ENCODE data around the gene PHF21A. TPM values are rescaled to one million over a fixed set of nuclear protein-coding genes. Genes with fewer than 3 reads are reported as not detected.

PHF21A gene
- total RNA-seq, 1 donor from 2014 or later = 45.4 TPM

DNA sequence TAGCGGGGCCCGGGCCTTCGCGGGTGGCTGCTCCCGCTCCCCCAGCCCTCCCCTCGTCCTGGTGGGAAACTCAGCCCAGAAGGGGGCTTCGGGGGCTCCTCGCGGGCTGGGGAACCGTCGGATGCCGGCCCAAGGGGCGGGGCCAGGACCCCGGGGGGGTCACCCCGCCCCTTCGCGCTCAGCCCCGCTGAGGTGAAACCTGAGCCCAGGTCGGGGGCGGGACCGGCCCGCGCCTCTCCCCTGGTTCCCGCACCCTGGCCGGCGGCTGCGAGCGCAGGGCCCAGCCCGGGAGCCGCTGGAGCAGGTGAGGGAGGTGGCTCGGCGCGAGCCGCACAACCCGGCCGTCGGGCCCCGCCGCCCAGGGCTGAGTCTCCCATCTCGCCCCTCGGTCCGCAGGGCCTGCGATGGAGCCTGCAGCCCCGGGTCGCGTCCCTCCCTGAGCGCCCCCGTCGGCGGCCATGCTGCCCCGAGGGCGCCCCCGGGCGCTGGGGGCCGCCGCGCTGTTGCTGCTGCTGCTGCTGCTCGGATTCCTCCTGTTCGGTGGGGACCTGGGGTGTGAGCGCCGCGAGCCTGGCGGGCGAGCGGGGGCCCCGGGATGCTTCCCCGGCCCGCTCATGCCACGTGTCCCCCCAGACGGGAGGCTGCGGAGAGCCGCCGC lies 198.7 kb downstream of the PHF21A start, which contains the start of gene LARGE2:
Gene LARGE2 (plus strand): TSS at position 232 of the 658 bp plus-strand sequence. CDS start 227 bp downstream, at position 459.
- Histone ChIP-seq H3K4me1 (peaks cover 11% of the 10 kb centered on the region), H3K9me3 (no peaks in the 10 kb centered on the region), H3K27ac (peak within 1 kb of the TSS; percentile 84), H3K4me3 (peak within 1 kb of the TSS; percentile 47), H3K27me3 (peaks cover 19% of the 10 kb centered on the region), H3K36me3 (no peaks in the 10 kb centered on the region)
- TF ChIP-seq, protein P1, sequence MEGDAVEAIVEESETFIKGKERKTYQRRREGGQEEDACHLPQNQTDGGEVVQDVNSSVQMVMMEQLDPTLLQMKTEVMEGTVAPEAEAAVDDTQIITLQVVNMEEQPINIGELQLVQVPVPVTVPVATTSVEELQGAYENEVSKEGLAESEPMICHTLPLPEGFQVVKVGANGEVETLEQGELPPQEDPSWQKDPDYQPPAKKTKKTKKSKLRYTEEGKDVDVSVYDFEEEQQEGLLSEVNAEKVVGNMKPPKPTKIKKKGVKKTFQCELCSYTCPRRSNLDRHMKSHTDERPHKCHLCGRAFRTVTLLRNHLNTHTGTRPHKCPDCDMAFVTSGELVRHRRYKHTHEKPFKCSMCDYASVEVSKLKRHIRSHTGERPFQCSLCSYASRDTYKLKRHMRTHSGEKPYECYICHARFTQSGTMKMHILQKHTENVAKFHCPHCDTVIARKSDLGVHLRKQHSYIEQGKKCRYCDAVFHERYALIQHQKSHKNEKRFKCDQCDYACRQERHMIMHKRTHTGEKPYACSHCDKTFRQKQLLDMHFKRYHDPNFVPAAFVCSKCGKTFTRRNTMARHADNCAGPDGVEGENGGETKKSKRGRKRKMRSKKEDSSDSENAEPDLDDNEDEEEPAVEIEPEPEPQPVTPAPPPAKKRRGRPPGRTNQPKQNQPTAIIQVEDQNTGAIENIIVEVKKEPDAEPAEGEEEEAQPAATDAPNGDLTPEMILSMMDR (IDR thresholded peaks at IDR 0.05) = no peak
- ATAC-seq (peak; percentile 65), DNase-seq (peak; percentile 91)
- intact Hi-C loops (cut with DNase I) = no loop called here

GRCh38 chr11:45921561-45922424 lies 199.5 kb downstream of the PHF21A start:
- DNase-seq (peak; percentile 91), ATAC-seq (peak; percentile 66)
- peak overlapping the region; percentile 84 for H3K27ac ChIP-seq
- H3K36me3 ChIP-seq = no peaks in the 10 kb centered on the region
- H3K4me3 ChIP-seq = peak overlapping the region; percentile 47
- TF ChIP-seq, protein P1 (IDR thresholded peaks at IDR 0.05) = no peak
- intact Hi-C loops (cut with DNase I) = no loop called here
- H3K27me3 ChIP-seq = peaks cover 19% of the 10 kb centered on the region
- peaks cover 15% of the 10 kb centered on the region for H3K4me1 ChIP-seq
- no peaks in the 10 kb centered on the region for H3K9me3 ChIP-seq

DNA sequence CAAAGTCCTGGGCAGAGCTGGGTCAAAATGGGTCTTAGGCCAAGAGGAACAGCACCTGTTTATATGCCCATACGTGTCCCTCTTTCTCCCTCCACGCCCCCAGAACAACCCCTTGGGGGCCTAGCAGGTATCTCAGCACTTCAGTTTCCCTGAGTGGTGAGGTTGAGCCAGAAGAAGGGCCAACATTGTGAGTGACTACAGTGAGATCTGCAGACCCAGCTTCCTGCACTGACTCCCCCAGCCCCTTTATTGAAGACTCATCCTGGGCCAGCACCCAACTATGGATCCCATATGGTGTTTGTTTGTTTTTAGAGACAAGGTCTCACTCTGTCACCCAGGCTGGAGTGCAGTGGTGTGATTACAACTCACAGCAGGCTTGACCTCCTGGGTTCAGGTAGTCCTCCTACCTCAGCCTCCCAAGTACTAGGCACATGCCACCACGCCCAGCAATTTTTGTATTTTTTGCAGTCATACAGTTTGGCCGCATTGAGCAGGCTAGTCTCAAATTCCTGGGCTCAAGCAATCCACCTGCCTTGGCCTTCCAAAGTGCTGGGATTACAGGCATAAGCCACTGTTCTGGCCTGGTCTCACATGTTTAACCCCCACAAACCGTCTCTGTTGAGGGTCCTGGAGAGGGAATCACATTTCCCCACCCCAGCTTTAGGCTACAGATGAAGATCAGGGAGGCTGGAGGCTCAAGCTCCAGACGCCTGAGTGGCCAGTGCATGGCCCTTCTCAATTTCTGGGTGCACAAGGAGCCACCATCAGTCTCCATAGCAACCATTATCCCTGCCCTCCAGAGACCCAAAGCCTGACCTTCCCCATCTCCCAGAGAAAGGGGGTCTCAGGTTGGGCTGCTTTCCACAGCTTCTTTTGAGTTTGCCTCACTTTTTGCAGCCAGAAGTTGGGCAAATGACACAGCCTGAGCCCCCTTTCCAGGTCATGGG lies 200.4 kb downstream of the PHF21A start:
- no peak overlapping the region for H3K4me3 ChIP-seq
- peak overlapping the region; percentile 84 for H3K27ac ChIP-seq
- H3K27me3 ChIP-seq = peaks cover 19% of the 10 kb centered on the region
- intact Hi-C loops (cut with DNase I) = no loop called here
- ATAC-seq = no peak
- H3K36me3 ChIP-seq = peaks cover 3% of the 10 kb centered on the region
- peaks cover 20% of the 10 kb centered on the region for H3K4me1 ChIP-seq
- TF ChIP-seq, protein P1 (IDR thresholded peaks at IDR 0.05) = no peak
- DNase-seq = peak; percentile 27
- no peaks in the 10 kb centered on the region for H3K9me3 ChIP-seq

DNA sequence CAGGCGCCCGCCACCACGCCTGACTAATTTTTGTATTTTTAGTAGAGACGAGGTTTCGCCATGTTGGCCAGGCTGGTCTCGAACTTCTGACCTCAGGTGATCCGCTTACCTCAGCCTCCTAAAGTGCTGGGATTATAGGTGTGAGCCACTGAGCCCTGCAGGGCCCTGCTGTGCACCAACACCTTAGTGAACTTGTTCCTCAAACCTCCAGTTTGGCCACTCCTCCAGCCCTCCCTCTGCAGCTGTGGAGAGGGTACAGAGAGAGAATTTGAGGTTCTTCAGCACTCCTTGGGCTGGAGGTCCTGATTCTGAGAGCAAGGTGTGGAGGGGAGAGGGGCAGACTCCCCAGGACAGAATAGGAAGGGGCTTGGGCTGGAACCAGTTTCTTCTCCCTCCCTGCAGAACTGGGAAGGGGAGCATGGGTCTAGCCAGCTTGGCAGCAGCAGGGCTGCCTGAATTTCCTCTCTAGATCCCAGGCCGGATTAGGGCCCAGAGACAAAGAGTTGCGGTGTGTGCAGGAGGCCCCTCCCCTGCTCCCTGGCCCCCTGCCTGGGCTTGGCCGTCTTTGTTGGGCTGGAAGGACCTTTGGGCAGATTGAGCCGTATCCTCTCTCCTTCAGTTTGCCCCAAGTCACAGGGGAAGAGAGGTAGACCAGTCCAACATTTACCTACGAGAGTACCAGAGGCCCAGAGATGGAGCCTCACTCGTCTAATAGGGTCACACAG lies 201.3 kb downstream of the PHF21A start:
- no peak for ATAC-seq
- intact Hi-C loops (cut with DNase I) = no loop called here
- Histone ChIP-seq H3K27ac (no peak overlapping the region), H3K4me1 (peaks cover 20% of the 10 kb centered on the region), H3K27me3 (peaks cover 19% of the 10 kb centered on the region), H3K4me3 (no peak overlapping the region), H3K9me3 (no peaks in the 10 kb centered on the region), H3K36me3 (peaks cover 11% of the 10 kb centered on the region)
- TF ChIP-seq, protein P1 (IDR thresholded peaks at IDR 0.05) = no peak
- peak; percentile 48 for DNase-seq
